ENCODE data around the gene SCYL3.
"Not testable (repeated sequence)": the region's sequence is repeated elsewhere in the genome, so short reads cannot be mapped to it uniquely, and the experiment has no call there.

SCYL3 gene

GRCh38 chr1:169821500-169821899, 72.2 kb downstream of the SCYL3 start:
- no peak overlapping the region for H3K4me3 ChIP-seq (replicated peaks; ENCODE audit: low read depth, low read length)
- DNase-seq (ENCODE audit: low read depth), result no peak
- TF ChIP-seq, protein P1, sequence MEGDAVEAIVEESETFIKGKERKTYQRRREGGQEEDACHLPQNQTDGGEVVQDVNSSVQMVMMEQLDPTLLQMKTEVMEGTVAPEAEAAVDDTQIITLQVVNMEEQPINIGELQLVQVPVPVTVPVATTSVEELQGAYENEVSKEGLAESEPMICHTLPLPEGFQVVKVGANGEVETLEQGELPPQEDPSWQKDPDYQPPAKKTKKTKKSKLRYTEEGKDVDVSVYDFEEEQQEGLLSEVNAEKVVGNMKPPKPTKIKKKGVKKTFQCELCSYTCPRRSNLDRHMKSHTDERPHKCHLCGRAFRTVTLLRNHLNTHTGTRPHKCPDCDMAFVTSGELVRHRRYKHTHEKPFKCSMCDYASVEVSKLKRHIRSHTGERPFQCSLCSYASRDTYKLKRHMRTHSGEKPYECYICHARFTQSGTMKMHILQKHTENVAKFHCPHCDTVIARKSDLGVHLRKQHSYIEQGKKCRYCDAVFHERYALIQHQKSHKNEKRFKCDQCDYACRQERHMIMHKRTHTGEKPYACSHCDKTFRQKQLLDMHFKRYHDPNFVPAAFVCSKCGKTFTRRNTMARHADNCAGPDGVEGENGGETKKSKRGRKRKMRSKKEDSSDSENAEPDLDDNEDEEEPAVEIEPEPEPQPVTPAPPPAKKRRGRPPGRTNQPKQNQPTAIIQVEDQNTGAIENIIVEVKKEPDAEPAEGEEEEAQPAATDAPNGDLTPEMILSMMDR (IDR thresholded peaks at IDR 0.05; ENCODE audit: low read length, missing control alignments), result no peak

- no peak for DNase-seq (ENCODE audit: low read depth)
- no peak overlapping the region for H3K4me3 ChIP-seq (replicated peaks; ENCODE audit: low read depth, low read length)
- TF ChIP-seq, protein P1 (IDR thresholded peaks at IDR 0.05; ENCODE audit: low read length, missing control alignments), result no peak
Measured at GRCh38 chr1:169816617-169817016, 77.1 kb downstream of the SCYL3 start.

DNA sequence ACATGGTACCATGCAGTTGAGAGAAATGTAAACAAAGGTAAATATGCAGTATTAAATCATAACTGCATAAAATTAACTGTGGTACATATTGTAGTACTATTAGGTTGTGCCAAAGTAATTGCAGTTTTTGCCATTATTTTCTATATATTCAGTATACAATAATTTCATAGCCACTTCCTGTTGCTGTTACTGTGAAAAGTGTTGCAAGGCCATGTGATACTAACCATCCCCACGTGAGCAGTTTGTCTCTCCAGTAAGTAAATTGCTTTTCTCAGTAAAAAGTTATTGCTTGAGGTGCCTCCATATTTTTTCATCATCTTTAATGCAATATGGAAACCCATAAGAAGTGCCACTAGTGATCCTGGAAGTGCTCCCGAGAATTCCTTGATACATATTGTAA, 79.4 kb downstream of the SCYL3 start:
- no peak for DNase-seq (ENCODE audit: low read depth)
- H3K4me3 ChIP-seq (replicated peaks; ENCODE audit: low read depth, low read length), result no peak overlapping the region
- TF ChIP-seq, protein P1 (IDR thresholded peaks at IDR 0.05; ENCODE audit: low read length, missing control alignments), result no peak

GRCh38 chr1:169812131-169812530, 81.6 kb downstream of the SCYL3 start:
- TF ChIP-seq, protein P1 (IDR thresholded peaks at IDR 0.05; ENCODE audit: low read length, missing control alignments), result no peak
- H3K4me3 ChIP-seq (replicated peaks; ENCODE audit: low read depth, low read length), result no peak overlapping the region
- DNase-seq (ENCODE audit: low read depth), result peak; percentile 3

GRCh38 chr1:169811418-169812035, 82.2 kb downstream of the SCYL3 start:
- DNase-seq (ENCODE audit: low read depth); H3K4me3 ChIP-seq (replicated peaks; ENCODE audit: low read depth, low read length): not testable (repeated sequence)

DNA sequence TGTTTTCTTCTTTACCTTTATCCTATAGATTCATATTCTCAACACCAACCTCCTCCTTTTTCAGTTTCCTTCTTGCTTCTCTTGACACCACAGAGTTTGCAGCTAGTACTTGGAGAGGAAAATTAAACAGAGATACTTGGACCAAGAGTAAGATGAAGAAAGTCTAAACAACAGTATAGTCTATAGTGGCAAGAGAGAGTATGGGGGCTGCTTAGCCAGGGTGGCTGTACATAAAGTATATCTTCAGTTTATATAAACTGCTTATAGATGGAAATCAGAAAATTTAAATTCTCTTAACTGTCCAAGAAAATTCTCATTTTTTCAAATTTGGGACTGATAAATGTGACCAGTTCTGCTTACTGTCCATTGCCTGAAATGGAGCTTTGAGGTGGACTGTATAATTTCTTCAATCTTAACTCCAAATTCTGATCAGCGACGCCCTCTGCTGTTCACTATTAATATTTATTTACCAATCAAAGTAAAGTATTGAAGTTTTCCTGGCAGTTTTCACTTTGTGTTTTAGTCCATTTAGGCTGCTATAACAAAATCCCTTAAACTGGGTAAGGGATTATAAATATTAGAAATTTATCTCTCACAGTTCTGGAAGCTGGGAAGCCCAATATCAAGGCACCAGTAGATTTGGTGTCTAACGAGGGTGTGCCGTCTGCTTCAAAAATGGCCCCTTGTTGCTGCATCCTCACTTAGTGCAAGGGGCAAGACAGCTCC, 84.2 kb downstream of the SCYL3 start:
- H3K4me3 ChIP-seq (replicated peaks; ENCODE audit: low read depth, low read length), result no peak overlapping the region
- peak; percentile 70 for DNase-seq (ENCODE audit: low read depth)
- TF ChIP-seq, protein P1 (IDR thresholded peaks at IDR 0.05; ENCODE audit: low read length, missing control alignments), result peak; percentile 33

GRCh38 chr1:169804941-169805340, 88.8 kb downstream of the SCYL3 start:
- no peak for DNase-seq (ENCODE audit: low read depth)
- TF ChIP-seq, protein P1 (IDR thresholded peaks at IDR 0.05; ENCODE audit: low read length, missing control alignments), result no peak

More at GRCh38 chr1:169804941-169805340, 88.8 kb downstream of the SCYL3 start:
- no peak overlapping the region for H3K4me3 ChIP-seq (replicated peaks; ENCODE audit: low read depth, low read length)

All from fibroblast of pulmonary artery (primary cell).